ENCODE data around the gene ZNF555.
"Not testable (repeated sequence)": the region's sequence is repeated elsewhere in the genome, so short reads cannot be mapped to it uniquely, and the experiment has no call there.

The ZNF555 gene

GRCh38 chr19:2872175-2872574 lies 30.9 kb downstream of the ZNF555 start:
- not testable (repeated sequence) for DNase-seq

GRCh38 chr19:2877398-2878331 lies 36.4 kb downstream of the ZNF555 start:
- DNase-seq = no peak

GRCh38 chr19:2883686-2884439 lies 42.6 kb downstream of the ZNF555 start:
- no peak for DNase-seq

GRCh38 chr19:2885736-2886135 lies 44.5 kb downstream of the ZNF555 start:
- DNase-seq = no peak

GRCh38 chr19:2887391-2887914 lies 46.2 kb downstream of the ZNF555 start:
- DNase-seq = peak; percentile 68

- DNase-seq = no peak
These were observed 47.5 kb downstream of the ZNF555 start for GRCh38 chr19:2888731-2889224.

- not testable (repeated sequence) for DNase-seq
These were observed 49.3 kb downstream of the ZNF555 start for GRCh38 chr19:2890531-2890930.

- no peak for DNase-seq
These were observed 55.4 kb downstream of the ZNF555 start for GRCh38 chr19:2896694-2897093.

GRCh38 chr19:2900296-2901252 lies 59.3 kb downstream of the ZNF555 start, which contains the start of gene ZNF57:
Gene ZNF57 (plus strand): TSS chr19:2900928. CDS start chr19:2901046, 118 bp downstream.
- peak; percentile 98 for DNase-seq

- no peak for DNase-seq
These were observed 61.4 kb downstream of the ZNF555 start for GRCh38 chr19:2902590-2903218.

GRCh38 chr19:2903326-2903725 lies 62.1 kb downstream of the ZNF555 start:
- DNase-seq = not testable (repeated sequence)

- no peak for DNase-seq
These were observed 64.7 kb downstream of the ZNF555 start for GRCh38 chr19:2905918-2906519.

- no peak for DNase-seq
These were observed 65.4 kb downstream of the ZNF555 start for GRCh38 chr19:2906631-2907195.

Data from NCI-H446 treated with DMSO at 0.1 percent for 48 hours (cell line).